HG02588 (cell line): ENCODE data around the gene PDE6A.
"Not testable (repeated sequence)": the region's sequence is repeated elsewhere in the genome, so short reads cannot be mapped to it uniquely, and the experiment has no call there.

ENCODE experiments used
- ATAC-seq: cut with Tn5 transposase; IDR thresholded peaks from one replicate; pipeline ENCODE4 v1.9.1; 2021; ENCODE audit warnings: mild to moderate bottlenecking, moderate library complexity; ENCODE audit not compliant: unreplicated experiment

The PDE6A gene

DNA sequence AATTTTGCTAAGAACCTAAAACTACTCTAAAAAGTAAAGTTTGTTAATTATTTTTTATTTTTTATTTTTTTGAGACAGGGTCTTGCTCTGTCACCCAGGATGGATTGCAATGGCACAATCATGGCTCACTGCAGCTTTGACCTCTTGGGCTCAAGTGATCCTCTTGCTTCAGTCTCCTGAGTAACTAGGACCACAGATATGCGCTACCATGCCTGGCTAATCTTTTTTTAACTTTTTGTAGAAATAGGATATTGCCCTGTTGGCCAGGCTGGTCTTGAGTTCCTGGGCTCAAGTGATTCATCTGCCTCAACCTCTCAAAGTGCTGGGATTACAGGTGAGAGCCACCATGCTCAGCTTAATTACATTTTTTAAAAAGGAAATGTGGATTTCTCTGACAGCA lies 45.8 kb downstream of the PDE6A start:
- ATAC-seq = no peak

GRCh38 chr5:149895416-149896345 lies 48.9 kb downstream of the PDE6A start:
- ATAC-seq = no peak

DNA sequence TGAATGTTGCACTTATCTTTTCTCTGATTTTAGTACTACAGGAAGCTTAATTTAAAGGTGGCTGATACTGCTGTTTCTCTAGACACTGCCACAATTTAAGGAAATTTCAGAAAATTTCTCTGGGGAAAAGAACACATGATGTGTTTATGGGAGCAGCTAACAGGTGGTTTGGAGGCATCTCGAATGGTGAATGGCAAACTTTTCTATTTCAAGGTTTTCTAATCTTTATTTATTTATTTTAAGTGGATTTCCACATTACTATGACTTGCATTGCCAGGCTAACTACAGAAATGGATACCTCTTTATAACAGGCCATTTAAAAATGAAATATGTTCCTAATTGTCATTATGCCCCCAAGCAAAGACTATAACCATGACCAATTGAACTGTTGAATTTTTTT lies 50.4 kb downstream of the PDE6A start:
- no peak for ATAC-seq

- no peak for ATAC-seq
Observed at GRCh38 chr5:149893403-149893931, 51.1 kb downstream of the PDE6A start.

- no peak for ATAC-seq
Observed at GRCh38 chr5:149892594-149892993, 52.0 kb downstream of the PDE6A start.

- ATAC-seq = no peak
Observed at GRCh38 chr5:149888280-149888679, 56.3 kb downstream of the PDE6A start.

- ATAC-seq = no peak
Observed at GRCh38 chr5:149887622-149888183, 56.9 kb downstream of the PDE6A start.

DNA sequence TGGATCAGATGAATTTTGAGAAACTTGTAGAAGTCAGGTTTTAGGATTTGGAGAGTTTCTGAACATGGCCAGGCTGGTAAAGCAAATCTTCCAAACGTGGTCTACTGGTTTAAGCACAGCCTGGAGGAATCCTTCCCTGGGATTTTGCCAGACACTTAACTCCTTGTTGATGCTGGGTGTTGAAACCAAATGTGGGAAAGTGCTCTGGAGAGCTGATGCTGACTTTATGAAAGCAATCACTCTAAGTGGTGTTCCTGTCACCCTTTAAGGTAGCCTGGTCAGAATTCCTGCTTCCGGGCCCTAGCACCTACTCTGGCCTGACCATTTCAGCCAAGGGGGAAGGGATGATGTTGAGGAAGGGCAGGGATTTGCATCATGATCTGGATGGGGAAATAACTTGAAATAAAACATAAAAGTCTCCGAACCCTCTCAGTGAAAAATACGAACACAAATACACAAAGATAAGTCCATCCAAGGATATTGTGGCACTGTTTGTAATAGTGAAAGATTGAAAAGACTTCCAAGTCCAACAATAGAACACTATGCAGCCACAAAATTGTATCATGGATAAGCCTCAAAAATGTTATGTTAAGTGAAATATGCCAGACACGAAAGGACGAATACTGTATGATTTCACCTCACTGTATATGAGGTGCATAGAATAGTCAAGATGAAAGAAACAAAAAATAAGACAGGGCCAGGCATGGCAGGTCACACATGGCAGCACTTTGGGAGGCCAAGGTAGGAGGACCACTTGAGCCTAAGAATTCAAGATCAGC lies 57.7 kb downstream of the PDE6A start:
- no peak for ATAC-seq

DNA sequence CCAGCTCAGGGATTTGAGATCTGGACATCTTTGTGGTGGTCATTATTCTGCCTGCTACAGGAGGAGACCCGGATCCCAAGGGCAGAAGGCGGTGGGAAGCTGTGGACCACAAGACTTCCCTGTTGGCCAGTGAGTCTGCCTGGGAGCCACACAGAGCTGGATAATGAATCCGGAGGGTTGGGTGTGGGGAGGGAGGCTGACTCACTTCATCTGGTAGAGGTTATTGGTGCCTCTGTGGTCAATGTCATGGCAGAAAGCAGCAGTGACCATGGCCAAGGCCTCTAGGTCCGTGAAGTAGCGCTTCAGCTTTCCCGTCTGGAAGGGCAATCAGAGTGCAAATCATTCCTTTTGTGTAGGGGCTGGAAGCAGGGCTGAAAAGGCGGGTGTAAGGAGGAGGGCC lies 58.5 kb downstream of the PDE6A start:
- no peak for ATAC-seq

DNA sequence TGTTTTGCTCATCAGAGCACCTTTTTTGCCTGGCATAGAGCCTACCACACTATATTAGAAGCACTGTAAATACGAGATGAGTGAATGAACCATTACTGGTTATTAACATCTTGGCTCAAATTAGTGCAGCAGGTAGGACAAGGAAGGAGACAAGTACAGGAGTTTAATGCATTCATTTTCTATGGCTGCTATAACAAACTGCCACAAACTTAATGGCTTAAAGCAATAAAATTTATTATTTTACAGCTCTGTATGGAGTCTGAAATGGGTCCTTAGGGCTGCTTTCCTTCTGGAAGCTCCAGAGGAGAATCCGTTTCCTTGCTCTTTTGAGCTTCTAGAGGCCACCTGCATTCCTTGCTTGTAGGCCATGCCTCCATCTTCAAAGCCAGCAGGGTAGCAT lies 59.1 kb downstream of the PDE6A start:
- ATAC-seq = no peak

DNA sequence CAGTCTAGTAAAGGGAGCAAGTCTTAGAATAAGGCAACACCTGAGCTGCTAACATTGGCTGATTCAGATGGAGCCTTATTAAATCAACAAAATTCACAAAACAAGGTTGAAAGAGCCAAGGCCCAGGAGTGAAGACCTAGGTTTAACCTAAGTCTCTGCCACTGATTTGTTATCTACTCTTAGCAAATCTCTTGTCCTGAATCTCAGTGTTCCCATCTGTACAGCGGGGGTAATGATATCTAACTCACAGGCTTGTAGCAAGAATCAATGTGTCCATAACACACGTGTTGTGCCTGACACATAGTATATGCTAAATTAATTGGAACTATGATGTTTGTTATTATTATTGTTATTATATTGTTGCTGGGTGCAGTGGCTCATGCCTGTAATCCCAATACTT lies 61.0 kb downstream of the PDE6A start:
- ATAC-seq = no peak

DNA sequence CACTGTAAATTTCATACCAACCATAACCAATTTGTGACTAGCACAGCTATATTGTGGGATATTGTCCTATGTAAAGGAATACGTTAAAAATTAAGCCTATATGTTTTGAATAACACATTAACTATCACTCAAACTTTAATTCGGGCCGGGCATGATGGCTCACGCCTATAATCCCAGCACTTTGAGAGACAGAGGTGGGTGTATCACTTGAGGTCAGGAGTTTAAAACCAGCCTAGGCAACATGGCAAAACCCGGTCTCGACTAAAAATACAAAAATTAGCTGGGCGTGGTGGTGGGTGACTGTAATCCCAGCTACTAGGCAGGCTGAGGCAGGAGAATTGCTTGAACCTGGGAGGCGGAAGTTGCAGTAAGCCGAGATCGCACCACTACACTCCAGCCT lies 62.0 kb downstream of the PDE6A start:
- ATAC-seq = not testable (repeated sequence)

DNA sequence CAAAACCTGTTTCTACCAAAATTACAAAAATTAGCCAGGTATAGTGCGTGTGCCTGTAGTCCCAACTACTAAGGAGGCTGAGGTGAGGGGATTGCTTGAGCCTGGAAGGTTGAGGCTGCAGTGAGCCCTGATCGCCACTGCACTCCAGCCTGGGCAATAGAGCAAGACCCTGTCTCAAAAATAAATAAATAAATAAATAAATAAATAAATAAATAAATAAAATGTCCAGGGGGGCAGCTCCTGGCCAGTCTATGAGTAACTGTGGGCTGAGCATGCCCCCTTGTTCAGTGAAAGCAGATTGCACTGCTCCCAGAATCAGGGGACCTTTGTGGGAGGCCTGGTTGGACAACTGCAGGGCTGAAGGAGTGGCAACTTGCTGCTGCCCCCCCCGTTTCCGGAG lies 62.7 kb downstream of the PDE6A start:
- ATAC-seq = no peak

DNA sequence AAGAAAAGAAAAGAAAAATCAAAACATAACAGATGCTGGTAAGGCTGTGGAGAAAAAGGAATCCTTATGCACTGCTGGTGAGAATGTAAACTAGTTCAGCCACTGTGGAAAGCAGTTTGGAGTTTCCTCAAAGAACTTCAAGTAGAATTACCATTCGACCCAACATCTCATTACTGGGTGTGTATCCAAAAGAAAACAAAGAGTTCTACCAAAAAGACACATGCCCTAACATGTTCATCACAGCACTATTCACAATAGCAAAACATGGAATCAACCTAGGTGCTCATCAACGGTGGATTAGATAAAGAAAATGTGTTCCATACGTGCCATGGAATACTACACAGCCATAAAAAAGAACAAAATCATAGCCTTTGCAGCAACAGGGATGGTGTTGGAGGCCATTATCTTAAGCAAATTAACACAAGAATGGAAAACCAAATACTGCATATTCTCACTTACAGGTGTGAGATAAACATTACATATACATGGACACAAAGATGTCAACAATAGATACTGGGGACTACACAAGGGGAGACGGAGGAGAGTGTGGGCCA lies 63.4 kb downstream of the PDE6A start:
- ATAC-seq = no peak

DNA sequence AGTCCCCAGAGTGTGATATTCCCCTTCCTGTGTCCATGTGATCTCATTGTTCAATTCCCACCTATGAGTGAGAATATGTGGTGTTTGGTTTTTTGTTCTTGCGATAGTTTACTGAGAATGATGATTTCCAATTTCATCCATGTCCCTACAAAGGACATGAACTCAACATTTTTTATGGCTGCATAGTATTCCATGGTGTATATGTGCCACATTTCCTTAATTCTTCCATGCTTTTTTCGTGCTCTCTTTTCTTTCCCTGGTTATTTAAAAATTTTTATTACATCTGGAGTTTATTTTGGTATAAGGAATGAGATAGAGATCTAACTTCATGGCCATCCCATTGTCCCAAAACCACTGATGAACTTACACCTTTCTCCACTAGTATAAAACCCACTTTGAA lies 65.0 kb downstream of the PDE6A start:
- not testable (repeated sequence) for ATAC-seq

GRCh38 chr5:149878371-149878770 lies 66.2 kb downstream of the PDE6A start:
- no peak for ATAC-seq

- ATAC-seq = no peak
Observed at GRCh38 chr5:149873896-149874295, 70.7 kb downstream of the PDE6A start.

DNA sequence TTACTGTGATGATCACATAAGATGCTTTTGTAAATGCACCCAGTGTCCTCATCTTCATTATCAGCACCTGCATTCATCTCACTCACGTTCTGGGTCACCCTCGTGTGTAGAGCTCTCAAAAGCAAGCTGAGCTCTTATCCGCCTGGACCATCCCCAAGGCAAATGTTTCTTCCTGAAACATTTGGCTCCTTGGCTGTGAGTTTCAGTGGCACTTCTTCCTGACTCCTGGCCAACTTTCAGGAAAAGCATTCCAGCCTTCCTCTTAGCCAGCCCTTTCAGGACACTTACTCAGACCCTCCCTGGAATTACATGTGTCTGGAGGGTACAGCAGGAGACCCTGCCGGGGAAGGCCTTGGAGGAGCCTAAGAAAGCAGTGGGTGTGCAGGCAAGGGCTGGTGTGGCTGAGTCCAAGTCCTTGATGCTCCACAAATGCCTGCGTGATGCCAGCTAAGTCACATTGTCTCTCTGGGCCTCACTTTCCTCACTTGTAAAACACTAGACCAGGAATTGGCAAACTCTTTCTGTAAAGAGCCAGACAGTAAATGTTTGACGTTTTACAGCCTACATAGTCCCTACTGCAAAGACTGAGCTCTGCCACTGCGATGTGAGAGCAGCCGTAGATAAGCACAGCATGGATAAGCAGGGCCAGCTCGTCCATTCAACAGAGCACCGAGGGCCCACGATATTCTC lies 72.1 kb downstream of the PDE6A start:
- no peak for ATAC-seq

DNA sequence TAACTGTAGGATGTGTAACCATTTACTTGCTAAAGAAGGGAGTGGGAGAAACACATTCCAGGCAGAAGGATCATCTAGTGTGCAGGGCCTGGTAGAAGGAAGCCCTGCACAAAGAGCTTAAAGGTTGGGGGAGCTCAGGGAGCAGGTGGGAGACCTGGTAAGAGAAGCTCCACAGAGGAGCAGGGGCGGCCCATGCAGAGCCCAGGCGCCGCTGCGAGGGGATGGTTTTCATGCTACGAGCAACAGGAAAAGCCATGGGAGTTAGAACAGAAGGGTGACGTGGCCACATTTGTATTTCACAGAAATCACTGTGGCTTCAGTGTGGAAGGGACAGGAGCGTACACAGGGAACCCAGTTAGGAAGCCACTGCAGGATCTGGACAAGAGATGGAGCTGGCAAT lies 73.1 kb downstream of the PDE6A start:
- no peak for ATAC-seq

GRCh38 chr5:149870697-149871096 lies 73.9 kb downstream of the PDE6A start:
- ATAC-seq = no peak

- no peak for ATAC-seq
Observed at GRCh38 chr5:149870232-149870631, 74.4 kb downstream of the PDE6A start.
